NK-92 treated with Interleukin-12 subunit alpha and Interleukin-12 subunit beta, amount 100 ng/mL, for 24 hours (cell line): ENCODE results near the gene ASCC1.
"Not testable (repeated sequence)": the region's sequence is repeated elsewhere in the genome, so short reads cannot be mapped to it uniquely, and the experiment has no call there.

Experiments used
- DNase-seq: peaks from one replicate; lab custom pipeline; 2025; lab: John Stamatoyannopoulos, UW

ASCC1 gene

DNA sequence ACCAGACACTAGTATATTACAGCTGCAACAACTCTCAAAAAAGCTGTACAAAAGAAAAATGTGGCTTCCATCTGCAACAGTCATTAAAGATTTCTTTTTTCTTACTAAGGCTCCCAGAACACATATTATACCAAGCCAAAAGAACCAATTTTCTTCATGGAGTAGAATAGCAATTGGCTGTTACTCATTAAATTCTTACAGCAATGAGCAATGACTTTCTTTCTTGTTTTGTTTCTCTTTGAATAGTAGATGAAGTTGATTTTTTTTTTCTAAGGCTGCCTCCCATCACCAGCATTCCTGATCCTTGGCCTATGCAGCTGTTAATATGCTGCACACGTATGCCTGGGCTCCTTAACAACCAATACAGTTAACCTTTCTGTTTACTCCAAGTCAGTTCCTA is 91.1 kb downstream of the ASCC1 start:
- no peak for DNase-seq

DNA sequence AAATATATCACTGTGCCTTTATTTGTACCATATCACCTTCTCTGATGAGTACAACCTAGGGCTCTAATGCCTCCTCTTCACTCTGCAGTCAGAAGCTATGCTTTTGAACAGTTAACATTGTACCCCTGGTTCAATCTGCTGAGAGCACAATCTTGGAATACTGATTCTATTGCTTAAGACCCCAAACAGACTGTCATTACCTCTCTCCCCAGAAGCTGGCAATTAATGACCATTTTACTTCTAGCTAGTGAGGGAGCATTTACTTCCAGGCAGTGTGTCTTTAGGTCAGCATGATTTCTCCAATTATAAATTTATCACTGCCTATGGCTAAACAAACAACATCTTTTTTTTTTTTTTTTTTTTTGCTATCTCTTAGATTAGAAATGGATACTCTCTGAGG is 91.7 kb downstream of the ASCC1 start:
- no peak for DNase-seq

DNA sequence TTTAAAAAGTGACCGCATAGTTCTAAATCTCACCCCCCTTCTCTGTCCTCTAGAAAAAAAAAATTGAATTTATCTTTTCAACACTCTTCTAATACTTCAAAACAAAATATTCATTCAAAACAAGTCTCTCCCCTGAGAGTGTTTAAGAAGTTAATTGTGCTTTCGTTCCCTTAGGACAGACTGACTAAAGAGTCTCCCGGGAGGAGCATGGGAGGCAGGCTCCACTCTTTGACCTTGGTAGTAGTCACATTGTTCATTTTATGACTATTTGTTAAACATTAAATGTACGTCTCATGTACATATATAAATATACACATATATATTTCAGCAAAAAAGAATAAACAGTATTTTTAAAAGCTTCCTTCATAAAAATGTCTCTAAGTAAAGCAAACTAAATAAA is 92.5 kb downstream of the ASCC1 start:
- DNase-seq = no peak

DNA sequence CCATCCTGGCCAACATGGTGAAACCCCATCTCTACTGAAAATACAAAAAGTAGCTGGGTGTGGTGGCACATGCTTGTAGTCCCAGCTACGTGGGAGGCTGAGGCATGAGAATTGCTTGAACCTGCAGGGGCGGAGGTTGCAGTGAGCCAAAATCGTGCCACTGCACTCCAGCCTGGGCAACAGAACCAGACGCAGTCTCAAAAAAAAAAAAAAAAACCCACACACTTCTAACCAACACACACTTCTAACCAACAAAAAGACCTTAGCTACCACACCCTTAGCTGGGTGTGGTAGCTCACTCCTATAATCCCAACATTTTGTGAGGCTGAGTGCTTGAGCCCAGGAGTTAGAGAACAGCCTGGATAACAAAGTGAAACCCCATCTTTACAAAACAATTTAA is 93.9 kb downstream of the ASCC1 start:
- no peak for DNase-seq

DNA sequence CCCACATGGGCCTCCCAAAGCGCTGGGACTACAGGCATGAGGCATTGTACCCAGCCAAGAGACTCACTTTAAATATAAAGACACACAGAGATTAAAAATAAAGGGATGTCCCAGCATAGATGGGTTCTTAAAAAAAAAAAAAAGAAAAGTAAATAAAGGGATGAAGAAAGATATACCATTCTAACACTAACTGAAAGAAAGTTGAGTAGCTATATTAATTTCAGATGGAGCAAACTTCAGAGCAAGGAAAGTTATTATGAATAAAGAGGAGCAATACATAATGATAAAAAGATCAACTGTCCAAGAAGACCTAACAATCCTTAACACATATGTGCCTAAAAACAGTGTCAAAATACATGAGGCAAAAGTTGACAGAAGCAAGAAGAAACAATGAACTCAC is 94.7 kb downstream of the ASCC1 start:
- DNase-seq = no peak

DNA sequence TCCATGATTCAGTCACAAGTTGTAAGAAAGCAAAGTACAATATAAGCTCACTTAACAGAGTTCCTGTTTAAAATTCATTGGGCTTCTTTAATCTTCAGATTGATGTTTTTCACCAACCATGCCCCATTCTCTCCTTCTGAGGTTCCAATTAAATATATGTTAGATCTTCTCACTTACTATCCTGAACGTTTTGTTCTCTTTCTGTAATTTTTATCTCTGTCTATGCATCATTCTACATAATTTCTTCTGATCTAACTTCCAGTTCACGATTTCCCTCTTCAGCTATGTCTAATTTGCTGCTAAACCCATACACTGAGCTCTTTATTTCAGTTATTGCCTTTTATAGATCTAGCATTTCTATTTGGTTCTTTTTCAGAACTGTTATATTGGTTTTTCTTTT is 99.7 kb downstream of the ASCC1 start:
- DNase-seq = no peak

DNA sequence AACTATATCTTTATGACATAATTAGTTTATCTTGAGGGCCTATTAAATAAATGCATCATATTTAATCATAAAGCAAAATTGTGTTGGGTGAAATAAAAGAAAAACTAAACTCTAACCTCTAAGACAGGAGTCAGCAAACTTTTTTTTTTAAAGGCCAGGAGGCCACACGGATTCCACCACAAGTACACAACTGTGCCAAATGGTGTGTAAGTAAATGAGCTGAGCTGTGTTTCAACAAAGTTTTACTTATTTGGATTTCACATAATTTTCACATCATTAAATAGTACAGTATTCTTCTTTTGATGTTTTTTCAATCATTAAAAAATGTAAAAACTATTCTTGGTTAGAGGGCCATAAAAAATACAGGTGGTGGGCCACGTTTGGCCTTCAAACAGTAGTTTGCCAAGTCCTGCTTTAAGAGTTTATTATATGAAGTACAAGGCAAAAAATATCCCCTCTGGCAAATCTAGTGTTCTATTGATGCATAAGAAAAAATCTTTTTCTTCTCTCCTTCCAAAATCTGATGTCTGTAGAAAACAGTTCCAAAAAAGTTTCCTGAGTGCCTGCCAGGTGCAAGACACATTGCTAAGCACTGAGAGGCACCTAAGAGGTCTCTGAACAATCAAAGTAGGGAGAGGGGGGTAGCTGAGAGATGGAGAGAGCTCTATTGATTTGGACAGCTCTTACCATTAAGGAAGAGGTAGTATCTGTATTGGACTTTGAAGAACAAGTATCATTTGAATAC is 101.2 kb downstream of the ASCC1 start:
- DNase-seq = no peak

DNA sequence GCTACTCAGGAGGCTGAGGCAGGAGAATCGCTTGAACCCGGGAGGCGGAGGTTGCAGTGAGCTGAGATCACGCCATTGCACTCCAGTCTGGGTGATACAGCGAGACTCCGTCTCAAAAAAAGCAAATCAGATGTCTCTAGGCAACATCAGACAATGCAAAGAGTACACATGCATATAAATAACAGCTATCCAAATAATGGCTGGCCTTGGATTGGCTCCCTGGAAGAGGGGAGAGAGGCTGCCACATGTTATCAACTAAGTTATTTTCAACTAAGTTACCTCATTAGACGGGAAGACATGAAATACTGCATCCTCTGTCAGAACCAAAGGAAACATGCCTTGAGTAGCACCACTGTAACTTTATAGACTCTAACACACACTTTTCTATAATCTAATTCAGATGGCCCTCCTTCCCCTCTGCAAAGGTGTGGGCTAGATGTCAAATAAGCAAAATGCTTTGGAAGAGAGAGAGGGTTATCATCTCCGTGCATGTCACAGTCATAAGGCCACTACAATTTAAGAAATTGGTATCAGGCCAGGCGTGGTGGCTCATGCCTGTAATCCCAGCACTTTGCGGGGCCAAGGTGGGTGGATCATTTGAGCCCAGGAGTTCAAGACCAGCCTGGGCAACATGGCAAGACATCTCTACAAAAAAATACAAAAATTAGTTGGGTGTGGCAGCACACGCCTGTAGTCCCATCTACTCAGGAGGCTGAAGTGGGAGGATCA is 105.2 kb downstream of the ASCC1 start:
- no peak for DNase-seq

DNA sequence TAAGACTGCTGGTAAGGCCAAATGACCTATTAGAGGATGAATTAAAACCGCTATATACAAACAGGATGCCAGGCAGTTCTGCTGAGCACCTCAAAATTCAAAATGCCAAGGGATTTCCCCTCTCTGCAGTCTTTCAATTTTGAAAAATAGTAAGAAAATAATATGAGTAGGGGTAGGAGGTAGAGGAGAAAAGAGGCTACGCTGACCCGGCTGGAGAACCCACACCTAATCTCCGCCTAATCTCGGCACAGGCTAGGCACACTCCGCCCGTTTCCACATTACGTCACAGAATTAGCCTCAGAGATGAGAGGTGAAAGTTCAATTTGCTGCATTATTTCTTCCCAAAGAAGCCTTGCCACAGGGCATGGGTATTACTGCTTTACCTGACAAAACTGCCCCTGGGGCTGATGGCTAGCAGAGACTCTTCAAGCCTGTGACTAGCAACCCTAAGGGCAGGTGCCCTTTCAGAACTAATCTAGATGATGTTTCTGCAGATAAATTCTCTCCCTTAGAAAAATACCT is 106.4 kb downstream of the ASCC1 start:
- DNase-seq = no peak

DNA sequence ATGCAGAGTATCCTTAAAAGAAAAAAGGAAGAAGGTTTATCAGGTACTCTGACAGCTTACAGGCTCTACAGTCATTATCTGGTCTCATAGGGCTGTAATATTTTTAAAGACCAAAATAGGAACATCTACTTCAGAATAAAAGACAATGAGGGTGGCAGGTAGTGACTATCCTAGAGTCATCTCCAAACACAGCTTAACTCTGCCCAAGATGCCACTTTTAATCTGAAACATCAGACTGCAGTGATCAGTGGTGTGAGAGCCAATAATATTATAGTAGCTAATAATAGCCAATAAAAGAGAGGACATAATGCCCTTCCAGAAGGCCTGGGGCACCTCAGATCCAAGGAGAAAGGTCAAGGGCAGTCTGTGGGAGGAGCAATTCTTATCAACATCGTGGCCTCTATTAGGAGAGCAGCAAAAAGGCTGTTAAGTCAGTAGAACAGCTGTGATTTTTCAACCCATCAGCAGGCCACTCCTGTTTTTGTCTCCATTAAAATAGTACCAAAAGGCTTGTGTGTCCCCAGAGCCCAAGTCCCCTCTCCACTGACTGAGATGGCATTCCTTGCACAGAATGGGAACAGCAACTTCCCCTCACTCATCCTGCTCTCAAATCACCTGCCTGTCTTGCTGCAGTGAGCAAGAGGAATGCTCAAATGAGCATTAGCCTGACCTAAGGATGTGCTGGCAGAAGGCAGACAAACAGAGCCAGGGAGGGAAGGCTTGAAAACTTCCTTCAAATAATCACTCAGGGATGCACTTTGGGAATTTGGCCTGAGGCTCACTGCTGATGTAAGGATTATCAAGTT is 107.0 kb downstream of the ASCC1 start:
- DNase-seq = no peak

DNA sequence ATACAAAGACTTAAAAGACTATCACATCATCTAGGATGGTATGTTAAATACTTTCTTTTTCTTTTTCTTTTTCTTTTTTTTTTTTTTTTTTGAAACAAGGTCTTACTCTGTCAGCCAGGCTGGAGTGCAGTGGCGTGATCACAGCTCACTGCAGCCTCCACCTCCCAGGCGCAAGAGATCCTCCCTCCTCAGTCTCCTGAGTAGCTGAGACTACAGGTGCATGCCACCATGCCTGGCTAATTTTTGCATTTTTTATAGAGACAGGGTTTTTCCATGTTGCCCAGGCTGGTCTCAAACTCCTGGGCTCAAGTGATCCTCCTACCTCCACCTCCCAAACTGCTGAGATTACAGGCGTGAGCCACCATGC is 108.1 kb downstream of the ASCC1 start:
- DNase-seq = not testable (repeated sequence)

DNA sequence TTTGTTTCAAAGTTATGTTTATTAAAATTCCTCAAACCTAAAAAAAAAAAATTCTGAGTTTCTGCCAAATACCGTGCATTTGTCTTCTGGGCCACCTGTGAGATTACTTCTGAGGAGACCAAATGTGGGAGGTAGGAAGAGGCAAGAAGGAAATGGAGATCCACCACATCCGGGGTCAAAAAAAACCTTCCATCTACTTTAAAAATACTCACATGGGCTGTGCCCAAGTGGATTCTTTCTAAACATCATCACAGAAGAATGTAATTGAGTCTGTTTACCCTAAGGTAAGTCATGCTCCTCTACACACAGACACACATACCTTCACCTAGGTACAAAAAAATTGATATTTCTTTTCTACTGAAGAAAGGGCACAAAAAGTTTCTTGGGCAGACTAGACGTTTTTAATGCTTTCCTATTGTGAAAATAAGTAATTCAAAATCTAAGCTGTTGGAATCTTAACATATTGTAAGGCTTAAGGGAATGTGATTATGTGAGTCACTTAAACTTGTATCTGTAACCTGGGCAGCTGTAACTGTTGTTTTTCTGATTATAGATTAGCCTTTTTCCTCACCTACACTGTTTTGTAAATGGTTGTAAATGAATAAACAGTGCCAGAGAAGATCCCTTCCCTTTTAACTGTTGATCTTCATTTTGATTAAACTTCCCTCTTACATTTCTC is 108.6 kb downstream of the ASCC1 start:
- no peak for DNase-seq

DNA sequence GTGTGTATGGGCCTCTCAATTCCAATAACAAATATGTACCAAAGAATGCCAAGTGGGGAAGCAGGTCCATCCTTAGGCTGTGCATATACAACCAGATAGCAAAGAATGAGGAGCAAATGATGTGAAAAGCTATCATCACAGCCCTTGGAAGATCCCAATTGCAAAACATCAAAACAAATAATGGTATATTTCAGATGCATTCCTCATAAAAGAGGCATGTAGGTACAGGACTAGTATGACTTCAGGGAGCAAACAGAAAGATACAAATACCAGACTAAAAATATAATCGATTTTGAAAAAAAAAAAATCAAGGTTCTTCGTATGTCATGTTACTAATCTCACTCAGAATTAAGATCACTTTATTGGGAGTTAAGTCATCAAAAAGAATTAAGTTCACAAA is 109.2 kb downstream of the ASCC1 start:
- DNase-seq = no peak

DNA sequence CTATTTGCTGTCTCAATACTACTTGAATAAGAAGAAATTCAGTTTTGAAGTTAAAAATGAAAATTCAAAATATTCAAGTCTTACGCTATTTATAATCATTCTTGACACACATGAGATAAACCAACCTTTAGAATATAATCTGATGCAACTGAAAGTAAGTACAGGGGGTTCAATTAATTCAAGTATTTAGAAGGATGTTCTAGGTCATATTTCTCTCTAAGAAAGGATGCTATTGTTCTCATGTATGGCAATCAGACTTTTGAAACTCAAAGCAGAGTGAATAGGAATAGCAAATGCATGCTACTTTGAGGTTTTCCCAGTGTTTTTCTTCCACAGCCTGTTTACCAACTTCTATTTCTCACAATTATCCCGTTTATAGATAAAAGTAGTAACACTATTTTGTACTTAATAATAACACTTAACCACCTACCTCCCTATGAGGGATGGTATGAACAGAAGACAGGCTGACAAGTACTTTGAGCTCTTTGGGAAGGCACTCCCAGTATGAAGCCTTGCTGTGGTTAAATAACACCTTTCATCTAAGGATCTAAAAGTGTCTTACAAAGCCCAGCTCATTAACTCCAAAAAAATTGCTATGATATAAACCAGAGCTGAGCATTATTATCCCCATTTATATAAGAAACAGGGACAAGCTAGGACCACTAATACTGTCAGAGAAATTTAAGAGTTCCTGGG is 109.8 kb downstream of the ASCC1 start:
- DNase-seq = no peak

DNA sequence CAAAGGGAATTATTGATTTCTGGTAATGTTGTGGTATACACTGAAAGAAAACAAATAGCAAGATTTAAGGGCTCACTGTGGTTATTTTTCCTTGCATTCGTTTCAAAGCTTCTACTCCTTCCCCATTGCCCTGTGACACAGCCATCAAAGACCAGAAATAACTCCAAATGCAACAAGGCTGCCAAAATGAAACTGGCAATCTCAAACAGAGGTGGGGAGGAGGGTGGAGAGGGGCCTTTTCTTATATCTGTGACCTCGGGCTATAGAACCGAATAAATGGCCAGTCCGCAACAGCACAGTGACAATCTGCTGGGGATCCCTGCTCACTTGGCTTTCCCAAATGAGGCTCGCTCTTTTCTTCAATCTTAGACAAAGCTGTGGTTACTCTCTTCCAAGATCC is 110.4 kb downstream of the ASCC1 start:
- no peak for DNase-seq

DNA sequence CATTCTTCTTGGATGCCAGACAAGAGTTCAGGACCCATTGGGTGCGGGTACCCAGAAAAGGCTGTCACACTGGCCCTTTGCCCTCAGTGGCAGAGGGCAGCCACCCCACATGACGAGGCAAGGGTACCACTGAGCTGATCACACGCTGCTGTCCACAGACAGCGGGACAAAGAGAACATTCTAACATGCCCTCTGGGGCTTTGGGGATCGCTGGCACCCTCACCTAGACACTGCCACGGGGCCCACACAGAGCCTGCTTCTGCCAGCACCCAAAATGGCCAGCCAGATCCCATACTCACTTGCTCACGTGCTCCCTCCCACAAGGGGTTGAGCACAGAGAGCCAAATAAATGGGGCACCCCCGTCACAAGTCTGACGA is 111.0 kb downstream of the ASCC1 start:
- no peak for DNase-seq

DNA sequence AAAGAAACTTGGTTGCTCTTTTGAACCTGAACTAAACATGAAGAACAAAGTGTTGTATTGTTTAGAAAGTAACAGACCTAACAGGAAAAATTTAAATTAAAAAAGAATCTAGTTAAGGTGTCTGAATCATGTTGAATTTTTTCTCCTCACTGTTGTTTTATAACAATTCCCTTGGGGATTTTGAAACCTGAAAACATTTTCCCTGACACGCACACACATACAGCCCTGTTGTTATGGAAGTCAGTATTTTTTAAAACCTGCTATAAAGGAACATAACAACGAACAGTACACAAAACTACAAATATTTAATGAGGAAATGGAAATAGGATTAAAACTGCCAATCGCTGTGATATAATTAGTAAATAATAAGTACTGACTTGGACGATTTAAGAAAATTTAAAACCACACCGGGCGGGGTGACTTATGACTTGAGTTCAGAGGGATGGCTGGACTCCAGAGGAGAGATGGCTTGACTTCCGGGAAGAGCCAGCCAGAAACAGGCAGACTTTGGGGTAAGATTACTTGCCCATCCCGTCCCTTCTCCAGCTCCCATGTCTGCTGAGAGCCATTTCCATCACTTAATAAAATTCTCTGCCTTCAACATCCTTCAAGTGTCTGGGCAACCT is 111.5 kb downstream of the ASCC1 start:
- no peak for DNase-seq

DNA sequence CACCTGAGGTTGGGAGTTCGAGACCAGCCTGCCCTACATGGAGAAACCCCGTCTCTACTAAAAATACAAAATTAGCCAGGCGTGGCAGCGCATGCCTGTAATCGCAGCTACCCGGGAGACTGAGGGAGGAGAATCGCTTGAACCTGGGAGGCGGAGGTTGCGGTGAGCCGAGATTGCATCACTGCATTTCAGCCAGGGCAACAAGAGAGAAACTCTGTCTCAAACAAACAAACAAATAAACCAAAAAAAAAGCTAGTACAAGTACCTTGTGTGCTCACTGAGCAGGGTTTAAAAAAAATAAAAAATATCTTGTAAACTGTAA is 116.5 kb downstream of the ASCC1 start:
- no peak for DNase-seq

DNA sequence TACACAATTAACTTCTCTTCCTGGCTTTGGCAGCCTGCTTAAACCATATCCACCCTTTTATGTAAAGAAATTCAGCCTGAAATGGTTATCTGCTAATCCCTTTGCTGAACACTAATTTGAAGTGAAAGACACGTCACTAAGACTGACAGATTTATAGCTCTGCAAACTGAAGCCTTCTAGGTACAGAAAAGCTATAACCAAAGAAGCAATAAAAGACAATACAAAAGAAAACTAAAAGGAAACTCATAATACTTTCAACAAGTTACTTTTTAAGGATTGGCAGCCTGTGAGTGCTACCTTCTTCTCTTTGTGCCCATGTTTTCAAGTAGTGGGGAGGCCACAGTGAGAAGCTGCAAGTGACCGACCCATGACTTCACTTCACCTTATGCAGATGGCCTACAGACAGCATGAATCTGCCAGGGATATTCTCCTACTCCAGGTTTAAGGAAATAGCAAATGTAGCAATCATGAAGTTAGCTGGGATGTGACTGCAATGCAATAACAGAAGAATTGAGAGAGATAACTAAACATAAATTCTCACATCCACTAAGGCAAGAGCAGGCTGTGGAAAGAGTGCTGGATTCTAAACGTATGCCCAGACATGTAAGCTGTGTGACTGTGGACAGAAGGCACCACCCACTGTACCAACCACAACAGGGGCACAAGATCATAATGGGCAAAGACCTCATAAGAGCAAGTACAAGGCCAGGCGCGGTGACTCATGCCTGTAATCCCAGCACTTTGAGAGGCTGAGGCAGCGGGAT is 117.1 kb downstream of the ASCC1 start:
- DNase-seq = no peak

DNA sequence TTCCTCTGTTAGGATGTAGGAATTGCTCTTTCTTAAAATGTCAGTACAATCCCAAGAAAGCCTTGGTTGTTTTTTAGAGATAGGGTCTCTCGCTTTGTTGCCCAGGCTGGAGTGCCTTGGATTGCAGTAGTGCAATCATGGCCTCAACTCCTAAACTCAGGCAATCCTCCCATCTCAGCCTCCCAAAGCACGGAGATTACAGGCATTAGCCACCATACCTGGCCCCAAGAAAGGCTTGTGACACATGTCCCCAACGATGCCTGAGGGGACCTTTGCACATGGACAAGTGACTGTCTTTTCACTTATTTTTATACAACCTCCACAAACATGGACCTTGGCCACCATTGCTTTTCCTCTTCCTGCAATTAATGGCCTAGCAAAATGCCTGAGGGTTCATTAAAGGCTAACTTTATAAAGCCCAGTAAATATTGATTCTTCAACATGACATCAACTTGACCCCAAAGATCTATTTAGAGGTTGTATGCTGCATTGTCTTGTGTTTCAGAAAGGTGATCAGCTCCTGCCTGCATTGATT is 117.7 kb downstream of the ASCC1 start:
- no peak for DNase-seq
